ENCODE results near the gene MRPL24.
"Not testable (repeated sequence)": the region's sequence is repeated elsewhere in the genome, so short reads cannot be mapped to it uniquely, and the experiment has no call there.

DNA sequence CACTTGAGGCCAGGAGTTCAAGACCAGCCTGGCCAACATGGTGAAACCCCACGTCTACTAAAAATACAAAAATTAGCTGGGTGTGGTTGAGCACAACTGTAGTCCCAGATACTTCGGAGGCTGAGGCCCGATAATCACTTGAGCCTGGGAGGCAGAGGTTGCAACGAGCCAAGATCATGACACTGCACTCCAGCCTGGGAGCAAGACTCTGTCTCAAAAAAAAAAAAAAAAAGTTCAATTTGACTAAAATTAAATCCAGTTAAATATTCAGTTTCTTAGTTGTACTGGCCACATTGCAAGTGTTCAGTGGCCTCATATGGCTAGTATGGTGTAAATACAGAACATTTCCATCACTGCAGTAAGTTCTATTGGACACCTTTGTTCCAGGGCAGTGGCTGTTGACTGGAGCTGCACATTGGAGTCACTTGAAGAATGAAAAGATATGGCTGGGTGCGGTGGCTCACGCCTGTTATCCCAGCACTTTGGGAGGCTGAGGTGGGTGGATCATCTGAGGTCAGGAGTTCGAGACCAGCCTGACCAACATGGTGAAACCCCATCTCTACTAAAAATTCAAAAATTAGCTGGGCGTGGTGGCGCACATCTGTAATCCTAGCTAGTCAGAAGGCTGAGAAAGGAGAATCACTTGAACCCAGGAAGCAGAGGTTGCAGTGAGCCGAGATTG, 16.8 kb upstream of the MRPL24 start:
- TF ChIP-seq, protein P1, sequence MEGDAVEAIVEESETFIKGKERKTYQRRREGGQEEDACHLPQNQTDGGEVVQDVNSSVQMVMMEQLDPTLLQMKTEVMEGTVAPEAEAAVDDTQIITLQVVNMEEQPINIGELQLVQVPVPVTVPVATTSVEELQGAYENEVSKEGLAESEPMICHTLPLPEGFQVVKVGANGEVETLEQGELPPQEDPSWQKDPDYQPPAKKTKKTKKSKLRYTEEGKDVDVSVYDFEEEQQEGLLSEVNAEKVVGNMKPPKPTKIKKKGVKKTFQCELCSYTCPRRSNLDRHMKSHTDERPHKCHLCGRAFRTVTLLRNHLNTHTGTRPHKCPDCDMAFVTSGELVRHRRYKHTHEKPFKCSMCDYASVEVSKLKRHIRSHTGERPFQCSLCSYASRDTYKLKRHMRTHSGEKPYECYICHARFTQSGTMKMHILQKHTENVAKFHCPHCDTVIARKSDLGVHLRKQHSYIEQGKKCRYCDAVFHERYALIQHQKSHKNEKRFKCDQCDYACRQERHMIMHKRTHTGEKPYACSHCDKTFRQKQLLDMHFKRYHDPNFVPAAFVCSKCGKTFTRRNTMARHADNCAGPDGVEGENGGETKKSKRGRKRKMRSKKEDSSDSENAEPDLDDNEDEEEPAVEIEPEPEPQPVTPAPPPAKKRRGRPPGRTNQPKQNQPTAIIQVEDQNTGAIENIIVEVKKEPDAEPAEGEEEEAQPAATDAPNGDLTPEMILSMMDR (IDR thresholded peaks at IDR 0.05; ENCODE audit: insufficient read depth, low read length, poor library complexity, severe bottlenecking): not testable (repeated sequence)
- TF ChIP-seq EZH2phosphoT487 (conservative IDR thresholded peaks at IDR 0.05; ENCODE audit: low read length): not testable (repeated sequence)
